Chondrocyte (in vitro differentiated cells): ENCODE measurements around the gene IL5RA. TPM values are rescaled to one million over a fixed set of nuclear protein-coding genes. Genes with fewer than 3 reads are reported as not detected.

Experiments used
- DNase-seq: peaks from one replicate; pipeline ENCODE4 v3.0.0; 2021; ENCODE audit warnings: mixed read lengths, low spot score
- H3K27ac Mint-ChIP-seq: one replicate; pipeline ENCODE4 v1.8.0; 2021; ENCODE audit warnings: mild to moderate bottlenecking, moderate library complexity, mixed read lengths; ENCODE audit not compliant: unreplicated experiment
- H3K27me3 Mint-ChIP-seq: 2 replicates; pipeline ENCODE4 v1.8.0; 2021; ENCODE audit warnings: low read depth, mixed read lengths
- H3K36me3 Mint-ChIP-seq: 2 replicates; pipeline ENCODE4 v1.8.0; 2021; ENCODE audit warnings: low read depth, mixed read lengths
- H3K4me1 Mint-ChIP-seq: 2 replicates; pipeline ENCODE4 v1.8.0; 2021; ENCODE audit warnings: low read depth, mild to moderate bottlenecking, mixed read lengths
- H3K4me3 Mint-ChIP-seq: one replicate; pipeline ENCODE4 v1.8.0; 2021; ENCODE audit warnings: mild to moderate bottlenecking, moderate library complexity, mixed read lengths; ENCODE audit not compliant: unreplicated experiment
- H3K9me3 Mint-ChIP-seq: 2 replicates; pipeline ENCODE4 v1.8.0; 2021; ENCODE audit warnings: low read depth, mixed read lengths
- total RNA-seq: library from RNA; stranded (reverse); gene quantifications from 3 replicates; pipeline ENCODE4 v1.2.1, GENCODE V29; 2021
- TF ChIP-seq, protein P1 (sequence below): fragments of 200-600 bp; sonication (generic); IDR thresholded peaks from 2 replicates; pipeline ENCODE4 v1.5.0; 2021; ENCODE audit warnings: antibody characterized with exemption, mild to moderate bottlenecking, moderate library complexity

The IL5RA gene
- total RNA-seq, 1 donor from 2014 or later = not detected

DNA sequence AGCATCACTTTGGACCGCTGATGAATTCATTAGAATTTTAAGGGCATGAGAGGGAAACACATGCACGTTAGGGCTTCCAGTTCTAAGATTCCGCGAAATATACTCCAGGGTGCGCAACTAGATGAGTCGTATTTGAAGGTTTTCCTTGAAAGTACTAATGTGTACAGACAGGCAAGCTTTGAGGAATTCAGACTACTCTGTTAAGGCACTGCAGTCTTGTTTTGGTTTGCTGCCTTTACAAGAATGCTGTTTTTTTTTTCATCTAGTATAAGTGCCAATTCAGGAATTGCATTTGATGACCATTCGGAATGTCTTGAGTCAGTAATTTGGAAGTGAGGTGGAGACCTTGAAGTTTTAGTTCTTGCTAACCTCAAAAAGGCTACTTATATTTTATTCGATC is 35.7 kb upstream of the IL5RA start:
- TF ChIP-seq, protein P1, sequence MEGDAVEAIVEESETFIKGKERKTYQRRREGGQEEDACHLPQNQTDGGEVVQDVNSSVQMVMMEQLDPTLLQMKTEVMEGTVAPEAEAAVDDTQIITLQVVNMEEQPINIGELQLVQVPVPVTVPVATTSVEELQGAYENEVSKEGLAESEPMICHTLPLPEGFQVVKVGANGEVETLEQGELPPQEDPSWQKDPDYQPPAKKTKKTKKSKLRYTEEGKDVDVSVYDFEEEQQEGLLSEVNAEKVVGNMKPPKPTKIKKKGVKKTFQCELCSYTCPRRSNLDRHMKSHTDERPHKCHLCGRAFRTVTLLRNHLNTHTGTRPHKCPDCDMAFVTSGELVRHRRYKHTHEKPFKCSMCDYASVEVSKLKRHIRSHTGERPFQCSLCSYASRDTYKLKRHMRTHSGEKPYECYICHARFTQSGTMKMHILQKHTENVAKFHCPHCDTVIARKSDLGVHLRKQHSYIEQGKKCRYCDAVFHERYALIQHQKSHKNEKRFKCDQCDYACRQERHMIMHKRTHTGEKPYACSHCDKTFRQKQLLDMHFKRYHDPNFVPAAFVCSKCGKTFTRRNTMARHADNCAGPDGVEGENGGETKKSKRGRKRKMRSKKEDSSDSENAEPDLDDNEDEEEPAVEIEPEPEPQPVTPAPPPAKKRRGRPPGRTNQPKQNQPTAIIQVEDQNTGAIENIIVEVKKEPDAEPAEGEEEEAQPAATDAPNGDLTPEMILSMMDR = no peak

DNA sequence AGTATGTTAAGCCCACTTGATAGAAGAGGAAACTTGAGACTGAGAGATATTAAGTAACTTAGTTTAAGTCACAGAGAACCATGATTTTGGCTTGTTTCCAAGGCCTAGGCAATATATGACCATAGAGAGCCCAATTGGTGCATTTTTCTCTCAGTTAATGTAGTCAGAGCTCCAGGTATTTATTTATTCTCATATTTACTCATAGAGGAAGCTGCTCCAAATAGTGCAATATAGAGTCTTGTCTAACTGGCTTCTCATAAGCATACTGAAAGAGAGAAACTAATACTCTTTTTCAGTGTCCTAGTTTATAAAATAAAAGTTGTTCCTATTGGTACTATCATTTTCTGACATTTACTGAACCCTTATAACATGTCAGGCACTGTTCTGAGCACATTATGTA is 31.8 kb upstream of the IL5RA start:
- no peaks in the 10 kb centered on the region for H3K9me3 Mint-ChIP-seq
- H3K4me1 Mint-ChIP-seq = peaks cover 15% of the 10 kb centered on the region
- H3K27ac Mint-ChIP-seq = no peak overlapping the region
- no peak overlapping the region for H3K4me3 Mint-ChIP-seq
- H3K27me3 Mint-ChIP-seq = no peaks in the 10 kb centered on the region
- TF ChIP-seq, protein P1 = no peak
- no peak for DNase-seq
- H3K36me3 Mint-ChIP-seq = peaks cover 38% of the 10 kb centered on the region

More for the DNA sequence above, 35.7 kb upstream of the IL5RA start:
- Mint-ChIP-seq H3K4me3 (no peak overlapping the region), H3K27ac (peak overlapping the region; percentile 23), H3K9me3 (no peaks in the 10 kb centered on the region), H3K4me1 (peaks cover 15% of the 10 kb centered on the region), H3K36me3 (peaks cover 33% of the 10 kb centered on the region), H3K27me3 (no peaks in the 10 kb centered on the region)
- no peak for DNase-seq

DNA sequence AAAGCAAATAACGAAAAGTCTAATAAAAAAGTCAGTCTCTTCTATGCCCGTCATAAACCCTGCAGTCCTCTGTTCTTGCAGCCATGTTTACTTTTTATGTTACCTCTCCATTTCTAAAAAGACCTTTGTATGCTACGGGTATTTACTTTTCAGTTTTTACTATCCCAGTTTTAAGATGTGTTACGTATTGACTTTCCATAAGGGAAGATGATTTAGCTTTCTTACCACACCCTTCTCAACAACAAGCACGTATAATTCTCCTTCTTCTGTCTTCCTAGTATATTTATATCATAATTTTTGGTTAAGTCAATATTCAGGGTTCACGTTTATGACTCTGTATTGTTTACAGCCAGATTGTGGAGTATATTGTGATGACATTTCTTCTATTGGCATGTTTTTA is 27.4 kb upstream of the IL5RA start:
- TF ChIP-seq, protein P1 = no peak
- H3K27ac Mint-ChIP-seq = no peak overlapping the region
- DNase-seq = no peak
- no peaks in the 10 kb centered on the region for H3K27me3 Mint-ChIP-seq
- peaks cover 21% of the 10 kb centered on the region for H3K36me3 Mint-ChIP-seq
- no peak overlapping the region for H3K4me3 Mint-ChIP-seq
- H3K4me1 Mint-ChIP-seq = peaks cover 3% of the 10 kb centered on the region
- no peaks in the 10 kb centered on the region for H3K9me3 Mint-ChIP-seq

DNA sequence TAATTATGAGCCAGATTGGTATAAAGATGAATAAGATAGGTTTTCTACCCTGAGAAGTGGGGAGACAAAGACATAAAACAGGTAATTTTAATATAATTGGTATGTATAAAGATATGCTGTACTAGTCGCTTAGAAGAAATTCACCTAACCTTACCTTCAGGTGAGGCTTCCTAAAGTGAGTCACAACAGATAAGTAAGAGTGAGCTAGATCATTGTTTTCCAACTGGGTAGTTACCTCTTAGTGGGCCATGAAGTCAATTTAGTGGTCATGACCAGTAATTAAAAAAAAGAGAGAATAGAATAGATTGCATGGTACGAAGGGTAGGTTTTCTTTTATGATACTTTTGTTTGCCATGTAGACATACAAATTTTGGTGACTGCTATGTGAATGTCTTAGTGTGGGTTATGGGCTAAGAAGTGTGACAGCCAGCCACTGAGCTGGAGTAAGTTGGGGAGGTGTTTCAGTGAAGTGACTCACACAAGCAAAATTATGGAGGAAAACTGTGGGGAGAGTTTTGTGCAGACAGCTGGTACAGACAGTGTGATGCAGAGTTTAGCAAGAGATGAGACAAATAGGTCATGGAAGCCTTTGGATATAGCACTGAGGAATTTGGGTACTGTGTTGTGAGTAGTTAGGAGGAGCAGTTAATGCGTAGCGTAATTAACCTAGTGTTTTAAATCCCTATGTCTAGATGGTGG is 24.7 kb upstream of the IL5RA start:
- peaks cover 3% of the 10 kb centered on the region for H3K4me1 Mint-ChIP-seq
- DNase-seq = no peak
- TF ChIP-seq, protein P1 = no peak
- H3K27me3 Mint-ChIP-seq = no peaks in the 10 kb centered on the region
- H3K4me3 Mint-ChIP-seq = no peak overlapping the region
- H3K27ac Mint-ChIP-seq = no peak overlapping the region
- H3K9me3 Mint-ChIP-seq = no peaks in the 10 kb centered on the region
- H3K36me3 Mint-ChIP-seq = peaks cover 14% of the 10 kb centered on the region

DNA sequence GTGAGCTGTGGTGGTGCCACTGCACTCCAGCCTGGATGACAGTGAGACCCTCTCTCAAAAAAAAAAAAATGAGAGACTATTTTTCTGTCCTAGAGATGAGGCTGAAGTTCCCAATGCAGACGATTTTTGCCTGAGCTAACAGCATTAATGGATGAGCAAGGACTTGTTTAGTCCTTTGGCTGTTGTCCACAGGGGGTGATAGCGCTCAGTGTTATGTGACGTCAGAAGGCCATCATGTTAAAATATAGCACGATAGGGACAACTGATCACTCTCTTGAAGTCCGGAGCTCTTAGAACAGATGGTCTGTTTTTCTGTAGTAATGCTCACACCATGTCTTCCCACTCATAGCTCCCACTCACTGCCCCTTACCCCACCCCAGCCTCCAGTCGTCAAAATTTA is 23.3 kb upstream of the IL5RA start:
- H3K4me3 Mint-ChIP-seq = no peak overlapping the region
- peaks cover 12% of the 10 kb centered on the region for H3K36me3 Mint-ChIP-seq
- H3K9me3 Mint-ChIP-seq = no peaks in the 10 kb centered on the region
- no peak overlapping the region for H3K27ac Mint-ChIP-seq
- DNase-seq = no peak
- peaks cover 9% of the 10 kb centered on the region for H3K4me1 Mint-ChIP-seq
- no peaks in the 10 kb centered on the region for H3K27me3 Mint-ChIP-seq
- TF ChIP-seq, protein P1 = no peak
